Stimulated activated naive CD8-positive, alpha-beta T cell treated with anti-CD3 and anti-CD28 coated beads, Interleukin-15, Interleukin-2, amounts not matched to agents 100 ng/mL and 50 ng/mL, for 24 hours (primary cell): ENCODE results near the gene ANKRD33.

ENCODE experiments used
- H3K27ac Mint-ChIP-seq: one replicate; pipeline ENCODE4 v1.8.0; 2021; ENCODE audit warnings: mild to moderate bottlenecking, mixed read lengths
- H3K27me3 Mint-ChIP-seq: one replicate; pipeline ENCODE4 v1.8.0; 2021; ENCODE audit warnings: mixed read lengths
- H3K36me3 Mint-ChIP-seq: one replicate; pipeline ENCODE4 v1.8.0; 2021; ENCODE audit warnings: low read depth, mixed read lengths
- H3K4me1 Mint-ChIP-seq: one replicate; pipeline ENCODE4 v1.8.0; 2021; ENCODE audit warnings: low read depth, mixed read lengths
- H3K4me3 Mint-ChIP-seq: one replicate; pipeline ENCODE4 v1.8.0; 2021; ENCODE audit warnings: mild to moderate bottlenecking, mixed read lengths
- H3K9me3 Mint-ChIP-seq: one replicate; pipeline ENCODE4 v1.8.0; 2021; ENCODE audit warnings: mixed read lengths

The ANKRD33 gene

DNA sequence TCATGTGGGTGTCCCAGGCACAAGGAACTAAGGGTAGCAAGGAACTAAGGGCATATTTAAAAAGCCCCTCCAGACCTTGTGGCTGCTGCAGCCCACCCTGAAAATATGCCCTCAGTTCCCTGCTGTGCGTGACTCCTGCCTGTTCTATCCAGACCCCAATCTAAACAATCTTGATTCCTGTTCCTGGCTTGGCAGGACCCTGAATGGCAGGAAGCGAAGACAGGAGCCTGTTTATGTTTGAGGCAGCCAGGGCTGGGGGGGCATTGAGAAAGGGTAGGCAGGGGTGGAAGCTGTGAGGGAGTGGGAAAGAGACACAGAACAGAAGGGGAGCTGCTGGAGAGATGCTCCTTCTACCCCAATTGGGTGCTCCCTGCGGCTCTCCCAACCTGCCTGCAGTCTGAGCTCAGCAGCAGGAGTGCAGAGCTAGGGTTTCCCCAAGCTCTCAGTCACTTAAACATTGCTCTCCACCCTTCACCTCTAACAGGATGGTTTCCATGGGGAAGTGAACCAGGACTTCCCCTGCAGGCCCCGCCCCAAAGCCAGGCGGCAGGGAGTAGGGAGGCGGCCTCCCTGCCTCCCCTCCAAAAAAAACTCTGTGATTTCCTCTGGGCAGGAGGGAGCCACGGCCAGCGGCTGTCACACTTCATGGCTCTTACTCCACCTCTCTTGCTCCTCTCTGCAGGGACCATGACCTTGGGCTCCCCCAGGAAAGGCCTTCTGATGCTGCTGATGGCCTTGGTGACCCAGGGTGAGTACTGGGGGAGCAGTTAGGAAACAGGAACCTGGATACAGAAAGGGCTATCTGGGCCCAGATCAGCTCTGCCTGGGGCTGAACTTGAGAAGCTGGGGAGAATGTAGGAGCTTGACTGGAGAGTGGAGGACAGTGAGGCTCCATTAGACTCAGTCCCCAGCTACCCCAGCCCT, 24.1 kb downstream of the ANKRD33 start:
- no peaks in the 10 kb centered on the region for H3K36me3 Mint-ChIP-seq
- H3K4me3 Mint-ChIP-seq: no peak overlapping the region
- H3K27me3 Mint-ChIP-seq: peaks cover 29% of the 10 kb centered on the region
- H3K4me1 Mint-ChIP-seq: peaks cover 4% of the 10 kb centered on the region
- H3K27ac Mint-ChIP-seq: no peak overlapping the region
- H3K9me3 Mint-ChIP-seq: no peaks in the 10 kb centered on the region

- Mint-ChIP-seq H3K9me3 (no peaks in the 10 kb centered on the region), H3K27me3 (peaks cover 21% of the 10 kb centered on the region), H3K4me3 (no peak overlapping the region), H3K27ac (no peak overlapping the region), H3K36me3 (no peaks in the 10 kb centered on the region), H3K4me1 (no peaks in the 10 kb centered on the region)
Measured at GRCh38 chr12:51913071-51914033, 25.4 kb downstream of the ANKRD33 start.

- H3K4me1 Mint-ChIP-seq: no peaks in the 10 kb centered on the region
- H3K36me3 Mint-ChIP-seq: no peaks in the 10 kb centered on the region
Measured at GRCh38 chr12:51914034-51914923, 26.4 kb downstream of the ANKRD33 start.

GRCh38 chr12:51915003-51915625, 27.2 kb downstream of the ANKRD33 start:
- Mint-ChIP-seq H3K27me3 (peaks cover 8% of the 10 kb centered on the region), H3K27ac (no peak overlapping the region), H3K36me3 (no peaks in the 10 kb centered on the region), H3K4me3 (no peak overlapping the region), H3K4me1 (no peaks in the 10 kb centered on the region), H3K9me3 (no peaks in the 10 kb centered on the region)

More at GRCh38 chr12:51914034-51914923, 26.4 kb downstream of the ANKRD33 start:
- peaks cover 12% of the 10 kb centered on the region for H3K27me3 Mint-ChIP-seq
- H3K9me3 Mint-ChIP-seq: no peaks in the 10 kb centered on the region
- H3K27ac Mint-ChIP-seq: no peak overlapping the region
- no peak overlapping the region for H3K4me3 Mint-ChIP-seq

DNA sequence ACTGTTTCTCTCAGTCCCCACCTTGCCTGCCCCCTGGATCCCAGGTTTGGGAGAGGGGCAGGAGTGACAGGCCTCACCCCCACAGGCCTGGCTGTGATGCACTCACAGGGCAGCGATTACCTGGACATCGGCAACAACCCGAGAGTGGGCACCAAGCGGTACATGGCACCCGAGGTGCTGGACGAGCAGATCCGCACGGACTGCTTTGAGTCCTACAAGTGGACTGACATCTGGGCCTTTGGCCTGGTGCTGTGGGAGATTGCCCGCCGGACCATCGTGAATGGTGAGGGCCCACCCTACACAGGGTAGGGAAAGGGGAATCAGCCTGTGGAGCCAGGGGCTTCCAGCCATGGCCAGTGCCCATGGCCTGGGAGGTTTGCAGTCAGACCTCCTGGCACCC, 28.0 kb downstream of the ANKRD33 start:
- no peaks in the 10 kb centered on the region for H3K4me1 Mint-ChIP-seq
- H3K27me3 Mint-ChIP-seq: peaks cover 7% of the 10 kb centered on the region
- H3K27ac Mint-ChIP-seq: no peak overlapping the region
- no peak overlapping the region for H3K4me3 Mint-ChIP-seq
- H3K36me3 Mint-ChIP-seq: no peaks in the 10 kb centered on the region
- no peaks in the 10 kb centered on the region for H3K9me3 Mint-ChIP-seq

DNA sequence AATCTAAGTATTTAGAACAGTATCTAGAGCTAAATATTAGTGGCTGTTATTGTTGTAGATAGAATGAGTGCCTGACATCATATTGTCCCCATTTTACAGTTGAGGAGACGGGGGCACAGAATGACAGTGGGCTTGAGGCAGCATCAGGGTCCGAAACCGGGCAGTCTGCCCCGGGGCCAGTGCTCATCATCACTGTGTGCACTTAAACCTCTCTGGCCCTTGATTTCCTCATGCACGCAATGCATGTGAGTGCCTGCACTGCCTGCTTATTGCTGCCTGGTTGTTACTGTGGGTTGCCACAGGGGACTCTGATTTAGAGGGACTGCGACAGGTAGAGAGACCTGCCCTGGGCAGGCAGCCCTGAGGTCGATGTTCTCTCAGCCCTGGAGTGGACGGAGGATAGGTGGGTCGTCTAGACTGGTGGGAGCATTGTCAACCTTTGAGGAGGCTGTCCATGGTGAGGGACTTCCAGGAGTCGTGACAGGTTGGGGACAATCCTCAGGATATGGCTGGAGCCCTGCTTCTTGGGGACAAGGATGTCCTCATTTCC, 29.2 kb downstream of the ANKRD33 start:
- Mint-ChIP-seq H3K36me3 (no peaks in the 10 kb centered on the region), H3K4me1 (no peaks in the 10 kb centered on the region), H3K4me3 (no peak overlapping the region), H3K9me3 (no peaks in the 10 kb centered on the region), H3K27me3 (no peaks in the 10 kb centered on the region), H3K27ac (no peak overlapping the region)

- Mint-ChIP-seq H3K9me3 (no peaks in the 10 kb centered on the region), H3K27me3 (no peaks in the 10 kb centered on the region), H3K4me3 (no peak overlapping the region), H3K36me3 (no peaks in the 10 kb centered on the region), H3K27ac (no peak overlapping the region), H3K4me1 (peaks cover 2% of the 10 kb centered on the region)
Measured at GRCh38 chr12:51917746-51918453, 30.0 kb downstream of the ANKRD33 start.

DNA sequence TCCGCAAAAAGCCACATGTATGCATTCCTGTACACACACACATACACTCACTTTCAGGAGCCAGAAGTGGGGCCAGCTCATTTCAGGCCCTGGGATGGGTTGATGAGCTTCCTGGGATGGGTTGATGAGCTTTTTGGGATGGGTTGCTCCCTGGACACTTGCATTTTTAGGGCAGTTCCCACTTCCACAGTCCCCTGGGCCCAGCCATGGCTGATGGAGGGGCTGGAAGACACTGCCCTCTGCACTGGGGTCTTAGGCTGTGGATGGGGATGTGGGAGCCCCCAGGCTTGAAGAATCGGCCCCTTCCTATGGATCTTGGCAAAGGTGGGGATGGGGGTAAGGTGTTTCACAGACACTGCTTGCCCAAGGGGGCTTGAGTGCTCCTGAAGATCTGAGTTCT, 32.1 kb downstream of the ANKRD33 start:
- H3K27ac Mint-ChIP-seq: no peak overlapping the region
- no peaks in the 10 kb centered on the region for H3K9me3 Mint-ChIP-seq
- H3K27me3 Mint-ChIP-seq: peaks cover 4% of the 10 kb centered on the region
- H3K4me1 Mint-ChIP-seq: peaks cover 10% of the 10 kb centered on the region
- H3K4me3 Mint-ChIP-seq: no peak overlapping the region
- H3K36me3 Mint-ChIP-seq: no peaks in the 10 kb centered on the region

- Mint-ChIP-seq H3K27me3 (peaks cover 4% of the 10 kb centered on the region), H3K4me1 (peaks cover 10% of the 10 kb centered on the region), H3K4me3 (no peak overlapping the region), H3K9me3 (no peaks in the 10 kb centered on the region), H3K36me3 (no peaks in the 10 kb centered on the region), H3K27ac (no peak overlapping the region)
Measured at GRCh38 chr12:51921017-51921725, 33.3 kb downstream of the ANKRD33 start.

DNA sequence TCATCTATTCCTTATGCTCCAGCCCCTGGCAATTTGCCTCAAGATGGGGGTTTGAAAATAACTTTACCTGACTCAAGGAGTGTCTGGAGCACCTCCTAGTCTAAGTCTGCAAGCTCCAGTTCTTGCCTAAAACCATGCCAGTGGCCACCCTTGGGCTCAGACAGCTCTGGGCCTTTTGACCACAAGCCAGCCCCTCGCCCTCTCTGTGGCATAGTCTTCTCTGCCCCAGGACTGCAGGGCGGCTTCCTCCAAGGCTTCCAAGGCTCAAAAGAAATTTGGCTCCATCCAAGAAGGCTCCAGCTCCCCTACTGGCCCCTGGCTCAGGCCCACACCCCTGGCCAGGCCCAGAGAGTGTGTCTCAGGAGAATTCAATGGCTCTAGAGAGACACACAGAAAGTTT, 34.2 kb downstream of the ANKRD33 start:
- Mint-ChIP-seq H3K4me3 (no peak overlapping the region), H3K9me3 (no peaks in the 10 kb centered on the region), H3K36me3 (no peaks in the 10 kb centered on the region), H3K27me3 (peaks cover 4% of the 10 kb centered on the region), H3K27ac (no peak overlapping the region), H3K4me1 (peaks cover 10% of the 10 kb centered on the region)

DNA sequence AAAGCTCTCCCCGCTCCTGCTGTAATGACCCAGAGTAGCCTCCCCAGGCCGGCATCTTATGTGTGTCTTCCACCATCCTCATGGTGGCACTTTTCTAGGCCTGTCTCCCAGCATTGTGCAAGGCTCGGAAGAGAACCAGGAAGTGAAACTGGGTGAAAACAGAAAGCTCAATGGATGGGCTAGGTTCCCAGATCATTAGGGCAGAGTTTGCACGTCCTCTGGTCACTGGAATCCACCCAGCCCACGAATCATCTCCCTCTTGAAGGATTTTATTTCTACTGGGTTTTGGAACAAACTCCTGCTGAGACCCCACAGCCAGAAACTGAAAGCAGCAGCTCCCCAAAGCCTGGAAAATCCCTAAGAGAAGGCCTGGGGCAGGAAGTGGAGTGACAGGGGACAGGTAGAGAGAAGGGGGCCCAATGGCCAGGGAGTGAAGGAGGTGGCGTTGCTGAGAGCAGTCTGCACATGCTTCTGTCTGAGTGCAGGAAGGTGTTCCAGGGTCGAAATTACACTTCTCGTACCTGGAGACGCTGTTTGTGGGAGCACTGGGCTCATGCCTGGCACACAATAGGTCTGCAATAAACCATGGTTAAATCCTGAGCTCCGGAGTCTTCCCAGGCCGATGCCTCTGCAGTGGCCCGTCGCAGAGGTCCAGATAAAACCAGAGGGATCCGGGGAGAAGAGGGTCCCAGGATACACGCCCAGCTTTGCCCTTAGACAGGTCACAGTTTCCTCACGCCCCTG, 35.0 kb downstream of the ANKRD33 start:
- Mint-ChIP-seq H3K36me3 (no peaks in the 10 kb centered on the region), H3K9me3 (no peaks in the 10 kb centered on the region), H3K27me3 (peaks cover 4% of the 10 kb centered on the region), H3K4me3 (no peak overlapping the region), H3K27ac (no peak overlapping the region), H3K4me1 (peaks cover 10% of the 10 kb centered on the region)
